Eye (tissue), 1 donor: ENCODE measurements around the gene MOB2.

Experiments
- DNase-seq: peaks from one replicate; pipeline ENCODE4 v3.0.0-alpha.2; 2015

The MOB2 gene

DNA sequence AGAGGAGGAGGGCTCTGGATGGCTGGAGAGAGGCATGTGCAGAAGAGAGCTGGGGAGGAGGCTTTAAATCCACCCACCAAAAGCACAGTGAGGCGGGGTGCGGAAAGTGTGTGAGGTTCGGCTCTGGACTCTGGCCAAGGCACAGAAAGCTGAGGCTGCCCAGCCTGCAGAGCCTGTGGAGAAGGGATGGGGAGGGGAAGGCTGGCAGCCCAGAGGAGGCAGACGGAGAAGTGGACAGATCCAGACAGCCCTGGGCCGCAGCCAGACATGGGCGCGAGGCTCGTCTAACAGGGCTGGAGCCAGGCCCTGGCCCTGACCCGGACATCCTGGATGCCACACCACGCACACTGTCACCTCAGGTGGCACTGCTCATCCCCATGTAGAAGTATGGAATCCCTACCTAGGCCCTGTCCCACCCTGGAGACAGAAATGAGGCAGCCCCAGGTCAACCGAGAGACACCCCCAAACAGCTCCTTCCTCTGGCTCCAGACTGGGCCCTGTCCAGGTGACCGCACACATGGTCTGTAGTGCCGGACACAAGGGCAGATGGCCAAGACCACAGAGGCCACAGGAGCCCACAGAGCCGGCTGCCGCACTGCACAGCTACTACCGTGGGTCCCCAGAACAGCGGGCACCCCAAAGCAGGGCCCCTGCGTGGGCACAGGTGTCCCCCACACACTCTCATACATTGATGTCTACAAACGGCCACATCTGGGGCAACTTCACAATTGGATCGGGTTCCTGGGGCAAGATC, 16.6 kb upstream of the MOB2 start:
- DNase-seq: peak; percentile 53

DNA sequence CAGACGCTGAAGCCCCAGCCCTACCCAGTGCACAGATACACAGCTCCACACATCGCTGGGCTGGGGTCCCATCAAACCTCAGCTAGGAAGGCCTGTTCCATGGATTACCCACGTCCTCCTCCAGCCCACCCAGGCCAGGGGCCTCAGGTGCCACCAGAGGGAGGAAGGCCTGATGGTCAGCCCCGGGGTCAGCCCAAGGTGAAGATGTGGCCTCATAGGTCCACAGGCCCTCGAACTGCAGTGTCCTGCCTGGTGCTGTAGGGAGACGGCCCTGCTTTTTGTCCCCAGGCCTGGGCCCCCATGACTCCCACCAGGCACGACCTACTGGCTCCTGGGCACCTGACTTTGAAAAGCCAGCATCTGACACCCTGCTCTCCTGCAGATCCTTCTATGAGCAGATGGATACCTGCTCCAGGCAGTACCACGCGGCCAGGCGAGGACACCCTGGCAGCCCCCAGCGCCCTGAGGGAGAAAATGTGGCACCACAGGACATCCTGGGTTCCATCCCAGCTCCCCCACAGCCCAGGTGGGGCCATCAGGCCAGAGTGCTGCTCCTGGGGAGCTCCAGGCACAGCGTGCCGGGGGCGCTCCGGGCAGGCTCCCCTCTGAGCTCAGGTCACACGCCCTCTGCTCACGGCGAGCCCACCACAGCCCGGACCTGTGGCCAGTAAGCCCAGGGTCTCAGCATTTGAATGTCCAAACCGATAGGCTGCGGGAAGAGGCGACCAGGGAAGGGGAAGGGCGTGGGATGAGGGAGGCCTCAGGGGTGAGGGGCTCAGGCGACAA, 15.8 kb upstream of the MOB2 start:
- no peak for DNase-seq

DNA sequence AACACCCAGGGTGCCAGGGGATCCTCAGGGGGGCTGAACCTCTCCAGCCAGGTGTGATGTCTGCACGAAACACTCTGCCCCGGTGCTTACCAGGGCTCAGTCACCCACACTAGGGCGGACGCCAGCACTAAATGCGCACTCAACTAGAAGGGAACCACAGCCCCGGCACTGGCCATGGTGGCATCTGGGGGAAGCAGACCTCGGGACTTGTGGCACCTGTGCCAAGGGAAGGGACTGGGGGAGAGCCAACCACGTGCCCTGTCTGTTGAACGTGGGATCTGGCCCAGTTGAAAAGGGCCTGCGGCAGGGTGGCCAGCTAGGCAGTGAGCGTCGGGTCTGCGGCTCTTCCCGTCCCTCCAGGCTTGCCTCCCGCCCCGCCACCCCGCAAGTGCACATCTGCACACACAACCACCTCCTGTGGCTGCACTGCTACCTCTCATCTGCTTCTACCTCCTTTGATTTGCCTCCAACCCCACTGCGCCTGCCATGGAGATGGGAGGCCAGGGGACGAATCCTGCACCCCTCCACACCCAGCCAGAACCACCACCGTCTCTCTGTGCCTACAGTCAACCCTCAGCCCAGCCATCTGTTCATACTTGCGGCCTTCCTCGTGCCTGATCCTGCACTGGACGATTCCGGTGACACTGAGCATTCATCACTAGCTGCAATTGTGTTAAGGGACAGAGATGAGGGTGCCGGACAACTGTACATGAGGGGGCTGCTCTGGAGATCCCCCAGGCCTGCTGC, 15.0 kb upstream of the MOB2 start:
- DNase-seq: no peak

DNA sequence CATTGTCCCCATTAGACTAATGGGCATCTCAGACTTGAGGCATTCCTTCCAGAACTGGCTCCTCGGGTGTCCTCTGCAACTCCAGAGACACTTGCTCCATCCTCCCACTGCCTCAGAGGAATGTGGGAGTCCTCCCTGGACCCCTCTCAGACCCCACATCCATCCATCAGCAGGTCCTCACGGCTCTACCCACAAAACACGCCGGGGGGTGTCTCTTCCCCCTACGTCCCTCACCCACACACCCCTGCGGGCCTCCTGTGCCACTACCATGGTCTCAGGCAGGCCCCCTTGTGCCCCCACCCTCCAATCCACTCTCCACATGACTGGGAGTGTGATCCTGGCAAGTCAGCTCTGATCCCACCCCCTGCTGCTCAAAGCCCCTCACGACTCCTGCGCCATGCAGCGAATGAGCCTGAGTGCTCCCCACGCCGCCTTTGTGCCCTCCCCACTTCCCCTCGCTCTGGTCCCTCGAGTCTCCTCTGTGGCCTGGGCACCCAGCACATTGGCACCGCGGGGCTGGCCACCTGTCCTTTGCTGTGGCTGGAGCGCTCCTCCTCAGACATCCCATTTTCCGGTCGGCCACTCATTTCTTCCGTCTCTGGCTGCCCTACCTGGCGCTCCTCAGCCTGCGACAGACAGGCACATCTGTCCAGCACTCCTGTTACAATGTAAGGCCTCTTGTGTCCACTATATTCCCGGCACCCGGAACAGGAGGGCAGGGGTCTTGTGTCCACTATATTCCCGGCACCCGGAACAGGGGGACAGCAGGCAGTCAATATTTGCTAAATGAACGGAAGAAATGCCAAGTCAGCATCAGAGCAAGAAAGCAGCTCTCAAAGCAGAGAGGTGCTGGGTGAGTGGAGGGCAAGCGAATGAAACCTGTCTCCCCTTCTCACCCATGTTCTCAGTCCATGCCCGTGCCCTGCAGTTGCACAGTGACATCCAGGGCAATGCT, 14.2 kb upstream of the MOB2 start:
- no peak for DNase-seq

DNA sequence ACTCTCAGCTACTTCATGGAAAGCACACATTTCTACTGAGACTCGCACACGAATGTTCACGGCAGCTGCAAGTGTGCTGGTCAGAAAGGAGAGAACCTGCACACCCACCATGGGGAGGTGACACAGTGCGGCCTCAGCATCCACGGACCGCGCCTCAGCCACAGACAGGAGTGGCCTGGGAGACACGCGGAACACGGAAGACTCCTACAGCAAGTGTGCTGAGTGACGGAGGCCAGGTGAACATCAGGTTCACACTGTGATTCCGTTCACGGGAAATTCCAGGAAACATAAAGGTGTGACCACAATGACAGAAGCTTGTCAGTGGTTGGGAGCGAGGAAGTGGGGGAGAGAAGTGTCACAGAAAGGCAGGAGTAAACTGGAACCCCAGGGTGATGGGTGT, 13.3 kb upstream of the MOB2 start:
- no peak for DNase-seq

DNA sequence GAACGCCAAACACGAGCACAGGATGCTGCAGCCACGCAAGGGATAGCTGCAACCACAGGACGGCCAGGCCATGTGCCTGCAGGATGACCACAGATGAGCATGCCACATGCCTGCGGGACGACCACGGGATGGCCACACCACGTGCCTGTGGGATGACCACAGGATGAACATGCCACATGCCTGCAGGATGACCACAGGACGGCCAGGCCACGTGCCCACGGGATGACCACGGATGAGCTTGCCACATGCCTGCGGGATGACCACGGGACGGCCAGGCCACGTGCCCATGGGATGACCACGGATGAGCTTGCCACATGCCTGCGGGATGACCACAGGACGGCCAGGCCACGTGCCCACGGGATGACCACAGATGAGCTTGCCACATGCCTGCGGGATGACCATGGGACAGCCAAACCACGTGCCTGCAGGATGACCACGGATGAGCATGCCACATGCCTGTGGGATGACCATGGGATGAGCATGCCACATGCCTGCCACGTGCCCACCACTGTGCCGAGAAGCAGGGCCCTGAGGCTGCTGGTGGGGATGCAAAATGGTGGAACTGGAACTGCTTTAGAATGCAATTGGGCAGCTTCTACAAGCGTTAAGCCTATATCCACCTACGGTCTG, 12.8 kb upstream of the MOB2 start:
- no peak for DNase-seq

DNA sequence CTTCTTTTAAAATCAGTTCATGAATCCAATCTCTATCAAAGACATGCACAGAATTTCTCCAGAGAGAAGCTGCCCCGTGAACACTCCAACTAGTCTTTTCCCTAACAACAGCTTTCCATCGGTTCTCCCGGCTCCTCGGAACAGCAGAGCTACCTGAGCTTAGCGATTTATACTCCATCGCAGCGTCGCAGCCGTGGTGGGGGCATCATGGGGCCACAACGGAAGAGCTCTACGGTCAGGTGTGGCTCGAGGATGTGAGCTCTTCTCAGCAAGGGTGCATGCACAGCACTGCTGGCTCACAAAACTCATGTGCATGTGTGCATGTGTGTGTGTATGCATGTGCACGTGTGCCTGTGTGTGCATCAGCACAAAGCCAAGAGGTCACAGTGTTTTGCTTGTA, 11.7 kb upstream of the MOB2 start:
- DNase-seq: no peak

DNA sequence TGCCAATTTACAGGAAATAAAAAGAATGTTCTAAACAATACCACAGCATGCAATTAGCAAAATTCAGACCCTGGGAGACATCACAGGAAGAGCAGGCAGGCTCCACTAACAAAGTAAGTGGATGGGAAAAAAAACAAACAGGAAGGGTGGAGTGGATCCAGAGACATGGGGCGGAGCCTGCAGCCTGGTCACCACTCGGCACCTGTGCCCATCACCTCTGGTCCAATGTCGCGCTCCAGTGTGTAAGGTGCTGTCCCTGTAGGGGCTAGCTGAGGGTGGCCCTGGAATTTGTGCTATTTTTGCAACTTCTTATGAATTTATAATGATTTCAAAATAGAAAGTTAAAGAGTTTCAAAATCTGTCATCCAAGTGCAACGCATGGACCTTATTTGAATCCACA, 11.0 kb upstream of the MOB2 start:
- DNase-seq: no peak

DNA sequence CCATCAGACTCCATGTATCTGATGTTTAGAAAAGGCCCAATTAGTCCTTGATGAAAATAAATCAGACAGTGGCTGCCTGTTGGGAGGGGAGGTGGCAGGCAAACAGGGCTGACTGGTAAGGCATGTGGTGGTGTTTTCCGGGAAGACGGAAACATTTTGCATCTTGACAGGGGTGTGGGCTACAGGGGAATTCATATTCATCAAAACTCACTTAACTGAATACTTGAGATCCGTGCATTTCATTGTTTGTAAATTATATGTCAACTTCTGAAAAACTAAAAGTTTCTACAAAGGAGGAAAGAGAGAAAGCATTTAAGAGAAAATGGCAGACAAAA, 10.1 kb upstream of the MOB2 start:
- no peak for DNase-seq

DNA sequence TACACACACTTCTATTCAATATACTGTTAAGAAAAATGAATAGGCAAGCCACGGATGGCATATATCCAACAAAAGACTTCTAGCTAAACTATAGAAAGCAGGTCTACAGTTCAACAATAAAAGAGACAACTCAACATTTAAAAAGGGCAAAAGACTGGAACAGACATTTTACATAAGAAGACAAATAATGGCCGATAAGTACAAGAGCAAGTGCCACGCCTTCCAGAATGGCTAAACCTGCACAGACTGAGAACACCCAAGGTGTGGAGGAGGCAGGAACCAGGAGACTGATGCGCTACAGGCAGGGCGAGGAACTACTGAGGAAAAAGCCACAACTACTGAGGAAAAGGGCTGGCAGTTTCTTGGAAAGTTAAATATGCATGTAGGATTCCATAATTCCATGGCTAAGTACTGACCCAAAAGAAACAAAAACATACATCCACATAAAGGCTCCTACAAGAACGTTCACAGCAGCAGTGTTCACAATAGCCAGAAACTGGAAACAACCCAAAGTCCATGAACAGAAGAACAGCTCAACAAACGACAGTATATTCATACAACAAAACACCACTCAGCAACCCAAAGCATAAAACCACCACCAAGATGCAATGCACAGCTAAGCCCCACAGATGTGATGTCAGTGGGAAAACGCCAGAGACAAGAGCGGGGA, 9.6 kb upstream of the MOB2 start:
- no peak for DNase-seq

DNA sequence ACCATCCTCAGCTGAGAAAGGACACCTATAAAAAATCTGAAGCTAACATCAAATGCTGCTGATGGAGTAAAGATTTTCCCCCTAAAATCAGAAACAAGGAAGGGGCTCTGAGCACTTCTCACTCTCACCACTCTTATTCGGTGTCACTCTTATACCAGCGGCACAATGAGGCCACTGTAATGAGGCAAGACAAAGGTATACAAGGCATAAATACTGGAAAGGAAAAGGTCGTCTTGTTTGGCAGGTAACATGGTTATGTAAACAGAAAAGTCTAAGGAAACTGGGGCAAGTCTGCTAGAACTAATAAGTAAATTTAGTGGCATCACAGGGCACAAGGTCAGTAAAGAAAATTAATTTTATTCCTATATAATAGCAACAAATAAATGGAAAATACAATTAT, 8.1 kb upstream of the MOB2 start:
- no peak for DNase-seq

DNA sequence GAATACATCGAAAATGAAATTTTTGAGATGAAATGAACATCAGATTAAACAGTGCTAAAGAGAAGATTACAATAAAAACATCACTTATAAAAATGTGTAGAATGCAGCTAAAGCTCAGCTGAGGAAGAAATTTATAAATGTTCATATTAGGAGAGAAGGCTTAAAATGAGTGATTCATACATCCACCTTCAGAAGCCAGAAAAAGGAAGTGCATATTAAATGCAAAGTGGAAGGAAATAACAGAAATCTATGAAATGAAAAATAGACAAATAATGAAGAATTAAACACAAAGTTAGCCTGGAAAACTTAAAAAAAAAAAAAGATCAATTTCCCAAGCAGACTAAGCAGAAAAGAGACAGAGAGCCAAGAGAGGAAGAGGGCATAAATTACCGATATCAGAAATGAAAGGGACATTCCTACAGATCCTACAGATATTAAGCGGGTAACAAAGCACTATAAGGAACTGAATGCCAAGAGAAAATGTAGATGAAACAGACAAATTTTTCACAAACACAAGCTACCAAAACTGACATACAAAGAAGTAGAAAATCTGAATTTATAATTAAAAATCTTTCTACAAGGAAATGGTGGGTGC, 7.2 kb upstream of the MOB2 start:
- DNase-seq: no peak

DNA sequence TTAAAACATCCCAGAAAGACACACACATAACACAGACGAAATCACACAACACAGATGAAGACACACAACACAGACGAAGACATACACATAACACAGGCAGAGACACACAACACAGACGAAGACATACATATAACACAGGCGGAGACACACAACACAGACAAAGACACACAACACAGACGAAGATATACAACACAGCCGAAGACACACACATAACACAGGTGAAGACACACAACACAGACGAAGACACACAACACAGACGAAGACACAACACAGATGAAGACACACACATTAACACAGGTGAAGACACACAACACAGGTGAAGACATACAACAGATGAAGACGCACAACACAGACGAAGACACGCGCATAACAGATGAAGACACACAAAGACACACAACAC, 4.8 kb upstream of the MOB2 start:
- DNase-seq: no peak

DNA sequence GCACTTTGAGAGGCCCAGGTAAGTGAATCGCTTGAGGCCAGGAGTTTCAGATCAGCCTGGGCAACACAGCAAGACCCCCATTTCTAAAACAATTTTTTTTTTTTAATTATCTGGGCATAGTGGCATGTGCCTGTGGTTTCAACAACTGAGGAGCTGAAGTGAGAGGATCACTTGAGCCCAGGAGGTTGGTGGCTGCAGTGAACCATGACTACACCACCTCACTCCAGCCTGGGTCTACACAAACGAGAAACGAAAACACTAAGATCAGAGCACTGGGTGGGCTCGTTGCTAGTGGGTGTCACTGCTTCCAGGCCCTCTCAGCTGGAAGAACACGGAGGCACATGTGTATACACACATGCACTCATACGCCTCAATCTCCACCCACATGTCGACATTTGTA, 4.1 kb upstream of the MOB2 start:
- DNase-seq: no peak

DNA sequence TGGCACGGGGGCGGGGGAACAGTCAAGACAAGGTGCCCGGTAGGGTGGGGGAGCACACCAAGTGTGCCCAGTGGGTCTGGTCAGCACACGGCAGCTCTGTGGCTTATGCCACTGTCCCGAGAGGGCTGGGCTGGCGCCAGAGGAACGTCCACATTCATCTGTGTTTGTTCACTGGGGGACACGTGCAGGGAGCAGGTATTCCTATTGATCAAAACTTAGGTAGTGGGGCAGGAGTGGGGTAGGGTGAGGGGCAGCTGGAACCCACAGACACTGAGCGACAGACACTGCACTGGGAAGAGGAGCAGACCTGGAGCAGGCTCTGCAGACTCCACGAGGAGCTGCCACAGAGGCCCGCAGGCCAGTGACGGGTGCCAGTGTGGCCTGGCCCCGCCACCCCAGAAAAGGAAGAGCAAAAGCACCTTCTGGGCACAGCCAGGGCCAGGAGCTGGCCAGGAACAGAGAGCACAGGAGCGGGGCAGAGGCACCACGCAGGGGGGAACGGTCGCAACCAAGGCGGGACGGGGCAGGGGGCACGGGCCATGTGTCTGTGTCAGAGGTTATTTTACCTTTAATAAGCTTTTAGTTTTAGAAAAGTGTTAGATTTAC, 2.1 kb upstream of the MOB2 start:
- no peak for DNase-seq

DNA sequence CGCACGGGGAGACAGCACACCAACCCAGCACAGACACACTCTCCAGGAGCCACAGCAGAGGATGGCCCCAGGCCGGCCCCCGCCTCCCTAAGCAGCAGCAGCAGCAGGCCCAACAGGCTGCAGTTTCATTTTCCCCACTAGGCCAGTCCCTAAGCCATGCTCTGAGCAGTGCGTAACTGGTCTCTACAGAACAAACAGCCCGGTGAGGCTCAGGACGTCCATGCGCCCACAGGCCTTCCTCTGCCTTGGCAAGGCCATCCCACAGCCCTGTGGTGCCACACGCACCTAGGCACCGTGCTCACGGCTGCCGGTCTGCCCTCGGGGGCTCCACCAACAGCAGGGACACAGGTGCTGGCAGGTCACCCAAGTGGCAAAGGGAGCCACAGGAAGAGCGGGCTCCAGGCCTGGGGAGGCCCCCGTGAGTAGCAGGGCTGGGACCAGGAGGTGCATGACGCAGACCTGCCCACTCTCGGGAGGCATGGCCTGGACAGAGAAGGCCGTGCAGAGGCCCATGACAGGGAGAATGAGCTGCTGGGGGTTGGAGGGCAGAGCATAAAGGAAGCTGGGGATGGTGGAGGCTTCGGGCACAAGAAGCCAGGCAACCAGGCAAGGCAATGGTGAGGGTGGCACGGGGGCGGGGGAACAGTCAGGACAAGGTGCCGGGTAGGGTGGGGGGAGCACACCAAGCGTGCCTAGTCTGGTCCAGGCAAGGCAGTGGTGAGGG, 1.4 kb upstream of the MOB2 start:
- no peak for DNase-seq

DNA sequence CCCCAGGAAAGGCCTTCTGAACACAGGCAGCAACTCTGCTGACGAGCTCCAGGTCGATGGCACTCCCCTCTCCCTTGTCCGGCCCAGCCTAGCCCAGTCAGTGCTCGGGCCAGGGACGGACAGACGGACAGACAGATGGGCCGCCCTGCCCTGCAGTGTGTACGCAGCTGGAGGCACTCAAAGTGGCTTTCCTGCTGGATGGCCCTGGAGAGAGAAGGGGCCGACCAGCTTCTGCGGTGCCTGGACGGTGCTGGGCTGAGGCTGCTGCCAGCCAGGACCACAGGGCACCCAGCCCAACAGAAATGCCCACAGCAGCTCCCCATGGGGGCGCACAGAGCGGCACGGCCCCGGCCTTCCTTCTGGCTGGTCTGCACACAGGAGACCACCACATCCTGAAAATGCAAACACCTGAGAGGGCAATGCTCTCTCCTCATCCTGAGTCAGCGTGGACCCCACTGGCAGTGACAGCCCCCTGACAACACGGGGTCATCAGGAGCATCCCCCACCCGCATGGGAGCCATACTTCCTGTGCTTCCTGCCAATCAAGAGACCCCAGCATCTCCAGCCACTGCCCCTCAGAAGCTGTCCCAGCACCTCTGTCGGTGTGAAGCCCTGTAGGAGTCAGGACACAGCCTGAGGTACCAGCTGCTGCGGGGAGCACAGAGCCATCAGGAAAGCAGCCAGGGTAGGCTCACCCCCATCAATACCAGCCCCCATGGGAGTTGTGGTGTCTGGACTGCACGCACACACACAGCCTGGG, 692 bp upstream of the MOB2 start:
- DNase-seq: no peak

DNA sequence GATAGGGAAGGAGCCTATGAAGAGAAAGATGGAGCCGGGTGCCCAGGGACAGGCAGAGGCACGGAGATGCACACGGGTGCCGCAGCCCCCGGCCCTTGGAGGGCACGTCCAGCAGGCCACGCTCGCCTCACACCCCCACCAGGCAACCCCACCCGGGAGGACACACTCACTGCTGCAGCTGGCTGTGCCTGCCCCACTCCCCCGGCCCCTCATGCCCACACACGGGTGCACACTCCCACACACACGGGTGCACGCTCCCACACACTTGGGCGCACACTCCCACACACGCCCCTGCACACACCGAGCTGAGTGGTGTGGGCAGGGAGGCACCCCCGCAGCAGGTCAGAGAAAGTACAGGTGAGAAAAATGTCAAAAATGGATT, 1.1 kb downstream of the MOB2 start:
- DNase-seq: no peak

DNA sequence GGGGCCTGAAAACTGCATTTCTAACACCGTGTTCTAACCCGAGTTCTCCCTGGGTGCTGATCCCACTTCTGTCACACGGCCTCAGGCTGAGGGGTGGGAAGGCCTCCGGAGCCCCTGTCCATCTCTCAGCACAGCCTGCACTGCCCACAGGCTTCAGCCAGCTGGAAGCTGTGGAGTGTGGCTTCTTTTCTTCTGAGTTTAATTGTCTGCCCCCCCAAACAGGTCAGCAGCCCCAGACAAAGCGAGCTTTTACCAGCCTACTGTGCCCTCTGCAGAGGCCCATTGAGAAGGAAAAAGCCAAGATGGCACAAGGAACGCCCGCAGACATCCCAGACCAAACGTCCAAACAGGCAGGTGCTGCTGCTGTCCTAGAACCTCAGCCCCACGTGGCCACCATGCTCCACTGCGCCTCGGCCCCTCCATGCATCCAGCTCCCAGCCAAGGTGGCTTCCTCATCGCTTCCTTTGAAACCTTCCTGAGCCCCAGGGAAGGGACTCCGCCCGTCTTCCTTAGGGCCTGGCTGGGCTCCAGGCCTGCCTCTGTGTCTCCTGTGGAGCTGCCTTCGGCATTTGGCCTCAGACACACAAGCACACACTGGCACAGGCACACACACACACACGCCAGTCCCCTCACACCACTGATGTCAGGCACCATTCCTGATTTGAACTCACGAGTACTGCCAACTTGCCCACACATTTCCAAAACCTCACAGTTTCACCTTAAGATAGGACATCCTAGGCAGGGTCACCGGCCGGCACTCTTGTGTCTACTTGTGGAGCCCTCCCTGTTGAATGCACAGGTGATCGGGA, 1.7 kb downstream of the MOB2 start:
- no peak for DNase-seq
